ENCODE measurements around the gene TCERG1.

TCERG1 gene

DNA sequence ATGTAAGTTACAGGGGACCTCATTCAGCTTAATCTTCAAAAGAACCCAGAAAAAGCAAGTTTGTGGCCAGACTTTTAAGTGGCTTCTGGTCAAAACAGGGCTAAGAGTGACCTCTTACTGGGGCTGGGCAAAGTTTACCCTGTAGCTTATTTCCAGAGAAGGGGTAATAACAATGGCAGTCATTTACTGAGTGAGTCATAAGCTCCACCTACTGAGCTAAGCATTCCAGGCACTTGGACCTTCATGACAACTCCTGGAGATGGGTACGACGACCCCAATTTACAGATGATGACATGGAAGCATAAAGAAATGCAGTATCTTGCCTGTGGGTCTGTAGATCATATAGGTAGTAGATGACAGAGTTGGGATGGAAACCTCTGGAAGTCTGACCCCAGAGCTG lies 73.6 kb downstream of the TCERG1 start:
- H3K4me3 ChIP-seq (ENCODE audit: control insufficient read depth, low read depth, low read length) = no peak overlapping the region
- no peak for DNase-seq (ENCODE audit: low read depth)
- TF ChIP-seq, protein P1, sequence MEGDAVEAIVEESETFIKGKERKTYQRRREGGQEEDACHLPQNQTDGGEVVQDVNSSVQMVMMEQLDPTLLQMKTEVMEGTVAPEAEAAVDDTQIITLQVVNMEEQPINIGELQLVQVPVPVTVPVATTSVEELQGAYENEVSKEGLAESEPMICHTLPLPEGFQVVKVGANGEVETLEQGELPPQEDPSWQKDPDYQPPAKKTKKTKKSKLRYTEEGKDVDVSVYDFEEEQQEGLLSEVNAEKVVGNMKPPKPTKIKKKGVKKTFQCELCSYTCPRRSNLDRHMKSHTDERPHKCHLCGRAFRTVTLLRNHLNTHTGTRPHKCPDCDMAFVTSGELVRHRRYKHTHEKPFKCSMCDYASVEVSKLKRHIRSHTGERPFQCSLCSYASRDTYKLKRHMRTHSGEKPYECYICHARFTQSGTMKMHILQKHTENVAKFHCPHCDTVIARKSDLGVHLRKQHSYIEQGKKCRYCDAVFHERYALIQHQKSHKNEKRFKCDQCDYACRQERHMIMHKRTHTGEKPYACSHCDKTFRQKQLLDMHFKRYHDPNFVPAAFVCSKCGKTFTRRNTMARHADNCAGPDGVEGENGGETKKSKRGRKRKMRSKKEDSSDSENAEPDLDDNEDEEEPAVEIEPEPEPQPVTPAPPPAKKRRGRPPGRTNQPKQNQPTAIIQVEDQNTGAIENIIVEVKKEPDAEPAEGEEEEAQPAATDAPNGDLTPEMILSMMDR (conservative IDR thresholded peaks at IDR 0.05; ENCODE audit: control insufficient read depth, insufficient read depth, low read depth, low read length) = no peak

DNA sequence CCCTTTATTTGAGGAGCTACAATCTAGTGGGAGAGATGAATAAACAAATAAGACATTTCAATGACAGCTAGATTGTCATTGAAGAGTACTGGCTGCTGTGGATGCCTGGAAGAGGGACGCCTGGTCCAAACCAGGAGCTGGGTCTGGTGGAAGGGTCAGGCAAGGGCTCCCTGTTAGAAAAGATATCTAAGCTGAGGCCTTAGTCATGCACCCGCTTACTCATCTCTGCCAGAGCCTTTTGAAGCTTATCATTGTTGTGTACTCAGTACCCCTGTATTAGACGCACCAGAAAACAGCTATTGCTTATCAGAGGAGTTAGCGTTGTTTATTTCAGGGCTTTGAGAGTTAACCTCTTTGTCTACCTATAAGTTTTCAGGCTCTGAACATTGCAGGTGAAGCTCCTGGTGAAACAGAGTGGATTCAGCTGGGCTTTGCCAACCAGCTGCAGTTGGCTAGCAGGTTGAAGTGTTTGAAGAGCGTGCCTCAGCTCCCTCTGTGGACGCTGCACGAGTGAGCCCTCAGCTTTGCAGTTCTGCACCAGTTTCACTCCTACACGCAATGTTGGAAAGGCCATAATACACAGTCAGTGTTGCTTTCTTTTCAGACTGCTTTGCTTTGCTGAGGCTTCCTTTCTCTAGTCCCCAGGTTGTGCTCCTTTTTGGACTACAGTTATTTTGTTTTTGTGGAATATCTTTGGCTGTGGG lies 74.4 kb downstream of the TCERG1 start:
- DNase-seq (ENCODE audit: low read depth) = no peak
- TF ChIP-seq, protein P1 (conservative IDR thresholded peaks at IDR 0.05; ENCODE audit: control insufficient read depth, insufficient read depth, low read depth, low read length) = no peak

DNA sequence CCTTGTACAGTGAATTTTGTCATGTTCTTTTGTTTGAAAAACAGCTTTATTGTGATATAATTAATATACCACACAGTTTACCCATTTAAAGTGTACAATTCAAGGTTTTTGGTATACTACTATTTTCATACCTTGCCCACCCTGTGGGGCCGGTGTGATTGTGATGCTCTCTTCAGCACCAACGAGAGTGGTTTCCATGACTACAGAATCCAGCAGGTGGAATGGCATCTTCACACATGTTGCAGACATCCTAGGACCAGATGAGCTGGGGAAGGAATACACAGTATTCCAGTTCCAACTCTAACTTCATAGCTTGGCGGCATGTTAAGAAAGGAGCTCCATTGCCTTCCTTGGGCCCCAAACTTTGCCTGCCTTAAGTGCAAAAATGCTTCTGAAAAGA lies 76.6 kb downstream of the TCERG1 start:
- no peak overlapping the region for H3K4me3 ChIP-seq (ENCODE audit: control insufficient read depth, low read depth, low read length)
- TF ChIP-seq, protein P1 (conservative IDR thresholded peaks at IDR 0.05; ENCODE audit: control insufficient read depth, insufficient read depth, low read depth, low read length) = no peak
- DNase-seq (ENCODE audit: low read depth) = no peak

More for the DNA sequence above, 74.4 kb downstream of the TCERG1 start:
- no peak overlapping the region for H3K4me3 ChIP-seq (ENCODE audit: control insufficient read depth, low read depth, low read length)

DNA sequence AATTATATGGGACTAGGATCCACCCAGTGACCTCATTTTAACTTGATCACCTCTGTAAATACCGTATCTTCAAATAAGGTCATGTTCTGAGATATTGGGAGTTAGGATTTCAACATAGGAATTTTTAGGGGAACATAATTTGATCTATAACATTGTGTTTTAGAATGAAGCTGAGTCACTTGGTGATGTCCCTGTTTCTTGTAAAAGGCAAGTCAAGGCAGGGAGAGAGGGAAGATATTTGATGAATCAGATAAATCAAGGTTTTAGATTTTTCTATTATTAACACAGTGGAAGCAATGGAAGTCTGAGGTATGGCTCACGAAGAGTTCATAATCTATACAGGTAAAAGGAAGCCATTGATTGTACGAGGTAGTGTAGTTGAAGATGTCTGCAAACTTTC lies 80.7 kb downstream of the TCERG1 start:
- no peak overlapping the region for H3K4me3 ChIP-seq (ENCODE audit: control insufficient read depth, low read depth, low read length)
- no peak for DNase-seq (ENCODE audit: low read depth)
- TF ChIP-seq, protein P1 (conservative IDR thresholded peaks at IDR 0.05; ENCODE audit: control insufficient read depth, insufficient read depth, low read depth, low read length) = no peak

DNA sequence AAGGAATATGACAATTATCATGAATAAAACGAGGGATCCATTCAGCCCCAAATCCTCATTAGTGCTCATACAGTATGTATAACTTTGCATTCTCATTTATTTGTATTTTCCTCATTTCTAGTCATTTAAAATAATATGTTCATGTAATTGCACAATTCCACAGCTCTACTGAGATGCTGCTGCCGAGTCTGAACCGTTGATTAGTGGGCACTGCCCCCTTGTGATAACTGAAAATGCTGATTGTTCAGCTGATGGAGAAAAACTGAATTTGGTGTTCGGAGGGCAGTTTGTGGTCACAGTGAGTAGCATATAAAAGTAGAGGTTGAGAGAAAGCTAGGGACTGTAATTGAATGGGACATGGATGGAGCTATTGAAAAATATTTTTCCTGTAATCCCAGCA lies 81.1 kb downstream of the TCERG1 start:
- DNase-seq (ENCODE audit: low read depth) = no peak
- H3K4me3 ChIP-seq (ENCODE audit: control insufficient read depth, low read depth, low read length) = no peak overlapping the region
- TF ChIP-seq, protein P1 (conservative IDR thresholded peaks at IDR 0.05; ENCODE audit: control insufficient read depth, insufficient read depth, low read depth, low read length) = peak; percentile 7

DNA sequence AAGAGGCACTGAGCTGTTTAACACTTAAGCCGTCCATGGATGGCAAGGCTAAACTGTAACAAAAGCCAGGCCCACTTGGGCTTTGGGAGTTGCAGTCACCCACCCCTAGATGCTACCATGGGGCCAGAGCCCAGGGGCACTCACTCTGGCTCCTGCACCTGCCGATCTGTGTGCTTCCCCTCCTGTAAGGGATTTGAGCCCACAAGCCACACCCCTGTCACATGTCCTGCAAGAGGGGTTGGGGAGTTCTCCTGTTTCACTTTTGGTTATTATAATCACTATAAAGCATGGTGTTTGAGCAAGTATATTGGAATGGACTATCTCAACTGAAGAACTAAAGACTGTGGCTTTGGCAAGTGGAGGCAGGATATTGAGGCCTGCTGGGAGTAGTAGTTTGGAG lies 82.9 kb downstream of the TCERG1 start:
- H3K4me3 ChIP-seq (ENCODE audit: control insufficient read depth, low read depth, low read length) = no peak overlapping the region
- DNase-seq (ENCODE audit: low read depth) = no peak
- TF ChIP-seq, protein P1 (conservative IDR thresholded peaks at IDR 0.05; ENCODE audit: control insufficient read depth, insufficient read depth, low read depth, low read length) = no peak
